WTC11 (cell line): ENCODE measurements around the gene KLHL25. TPM values are rescaled to one million over a fixed set of nuclear protein-coding genes. Genes with fewer than 3 reads are reported as not detected.

Experiments used
- ATAC-seq: fragments of 200-7000 bp; cut with Tn5 transposase; 2 replicates; pipeline ENCODE4 v1.10.0; 2021; ENCODE audit warnings: mild to moderate bottlenecking, moderate library complexity
- CTCF ChIA-PET: fragments of 300-600 bp; sonication (Branson Sonifier 250); formaldehyde crosslinking; loops from one replicate; lab custom pipeline; 2021; ENCODE audit warnings: antibody characterized with exemption; lab: Charles Lee
- POLR2A ChIA-PET: fragments of 350-600 bp; sonication (Branson Sonifier 250); formaldehyde crosslinking; loops from one replicate; lab custom pipeline; 2021; ENCODE audit warnings: antibody characterized with exemption; lab: Charles Lee
- DNase-seq: peaks from one replicate; pipeline ENCODE4 v3.0.0; 2021; ENCODE audit warnings: low spot score
- H3K27ac Mint-ChIP-seq: 2 replicates; pipeline ENCODE4 v1.8.0; 2021; ENCODE audit warnings: mixed read lengths
- H3K27me3 Mint-ChIP-seq: 2 replicates; pipeline ENCODE4 v1.8.0; 2021; ENCODE audit warnings: low read depth, mild to moderate bottlenecking, moderate library complexity, mixed read lengths
- H3K36me3 Mint-ChIP-seq: 2 replicates; pipeline ENCODE4 v1.8.0; 2021; ENCODE audit warnings: mixed read lengths
- H3K4me1 Mint-ChIP-seq: 2 replicates; pipeline ENCODE4 v1.8.0; 2022; ENCODE audit warnings: mixed read lengths
- H3K4me3 Mint-ChIP-seq: 2 replicates; pipeline ENCODE4 v1.8.0; 2021; ENCODE audit warnings: mild to moderate bottlenecking, moderate library complexity, mixed read lengths
- H3K9me3 Mint-ChIP-seq: 2 replicates; pipeline ENCODE4 v1.8.0; 2021; ENCODE audit warnings: mixed read lengths
- CDX4 ChIP-seq: fragments of 250-450 bp; sonication (Bioruptor Pico); IDR thresholded peaks from 2 replicates; pipeline ENCODE4 v1.9.0; 2021; ENCODE audit warnings: moderate library complexity, mild to moderate bottlenecking, inconsistent platforms, borderline replicate concordance
- CREB1 ChIP-seq: sonication (generic); formaldehyde crosslinking; IDR thresholded peaks from 2 replicates; pipeline ENCODE4 v1.8.0; 2023; ENCODE audit warnings: mild to moderate bottlenecking, missing genetic modification reagents
- E2F5 ChIP-seq: sonication (generic); formaldehyde crosslinking; IDR thresholded peaks from 2 replicates; pipeline ENCODE4 v1.8.1; 2022; ENCODE audit warnings: mild to moderate bottlenecking, moderate library complexity, missing genetic modification reagents
- ERG ChIP-seq: fragments of 250-450 bp; sonication (Bioruptor Pico); IDR thresholded peaks from 2 replicates; pipeline ENCODE4 v1.8.0; 2021; ENCODE audit warnings: mild to moderate bottlenecking
- ESRRA ChIP-seq: sonication (generic); formaldehyde crosslinking; IDR thresholded peaks from 2 replicates; pipeline ENCODE4 v1.8.1; 2022; ENCODE audit warnings: mild to moderate bottlenecking, missing genetic modification reagents, borderline replicate concordance
- FOXP1 ChIP-seq: sonication (generic); formaldehyde crosslinking; IDR thresholded peaks from 2 replicates; pipeline ENCODE4 v1.8.0; 2022; ENCODE audit warnings: missing genetic modification reagents, mild to moderate bottlenecking, moderate library complexity, borderline replicate concordance
- GABPB1 ChIP-seq: sonication (generic); formaldehyde crosslinking; IDR thresholded peaks from 2 replicates; pipeline ENCODE4 v1.8.1; 2023; ENCODE audit warnings: mild to moderate bottlenecking, missing genetic modification reagents
- GTF2I ChIP-seq: fragments of 250-450 bp; sonication (Bioruptor Pico); conservative IDR thresholded peaks from 2 replicates; pipeline ENCODE4 v1.4.0; 2021; ENCODE audit warnings: mild to moderate bottlenecking
- IRF2 ChIP-seq: sonication (generic); formaldehyde crosslinking; IDR thresholded peaks from 2 replicates; pipeline ENCODE4 v1.8.0; 2022; ENCODE audit warnings: low read depth, missing genetic modification reagents, borderline replicate concordance
- KAT7 ChIP-seq: sonication (generic); formaldehyde crosslinking; IDR thresholded peaks from 2 replicates; pipeline ENCODE4 v1.8.1; 2023; ENCODE audit warnings: missing genetic modification reagents, mild to moderate bottlenecking, borderline replicate concordance
- MAX ChIP-seq: sonication (generic); formaldehyde crosslinking; IDR thresholded peaks from 2 replicates; pipeline ENCODE4 v1.8.0; 2022; ENCODE audit warnings: mild to moderate bottlenecking, missing genetic modification reagents
- NFYB ChIP-seq: sonication (generic); formaldehyde crosslinking; conservative IDR thresholded peaks from 2 replicates; pipeline ENCODE4 v1.8.0; 2022; ENCODE audit warnings: low read depth, missing genetic modification reagents
- PRRX2 ChIP-seq: fragments of 250-450 bp; sonication (Bioruptor Pico); IDR thresholded peaks from 2 replicates; pipeline ENCODE4 v1.8.0; 2021; ENCODE audit warnings: mild to moderate bottlenecking
- ZMAT4 ChIP-seq: fragments of 250-450 bp; sonication (Bioruptor Pico); IDR thresholded peaks from 2 replicates; pipeline ENCODE4 v1.9.0; 2021; ENCODE audit warnings: mild to moderate bottlenecking
- ZNF121 ChIP-seq: sonication (generic); formaldehyde crosslinking; IDR thresholded peaks from 2 replicates; pipeline ENCODE4 v1.8.0; 2023; ENCODE audit warnings: missing genetic modification reagents
- ZNF138 ChIP-seq: sonication (generic); formaldehyde crosslinking; conservative IDR thresholded peaks from 2 replicates; pipeline ENCODE4 v1.8.1; 2022; ENCODE audit warnings: mild to moderate bottlenecking, moderate library complexity, missing genetic modification reagents
- ZNF219 ChIP-seq: sonication (generic); formaldehyde crosslinking; IDR thresholded peaks from 2 replicates; pipeline ENCODE4 v1.8.0; 2023; ENCODE audit warnings: missing genetic modification reagents, mild to moderate bottlenecking, borderline replicate concordance
- ZNF232 ChIP-seq: sonication (generic); formaldehyde crosslinking; IDR thresholded peaks from 2 replicates; pipeline ENCODE4 v1.8.0; 2022; ENCODE audit warnings: mild to moderate bottlenecking, missing genetic modification reagents
- ZNF416 ChIP-seq: fragments of 250-450 bp; sonication (Bioruptor Pico); IDR thresholded peaks from 2 replicates; pipeline ENCODE4 v1.9.0; 2021; ENCODE audit warnings: mild to moderate bottlenecking, inconsistent platforms
- ZSCAN18 ChIP-seq: fragments of 250-450 bp; sonication (Bioruptor Pico); IDR thresholded peaks from 2 replicates; pipeline ENCODE4 v2.1.2; 2022; ENCODE audit warnings: mild to moderate bottlenecking, moderate library complexity
- total RNA-seq: library from RNA; stranded (reverse); gene quantifications from 3 replicates; pipeline ENCODE4 v1.2.3, GENCODE V29; 2021
- TF ChIP-seq, protein P1 (sequence below): sonication (generic); formaldehyde crosslinking; IDR thresholded peaks from 2 replicates; pipeline ENCODE4 v1.8.1; 2023; ENCODE audit warnings: mild to moderate bottlenecking, missing genetic modification reagents

Gene KLHL25
- total RNA-seq, 1 experiment from 2014 or later: 14.1 TPM

DNA sequence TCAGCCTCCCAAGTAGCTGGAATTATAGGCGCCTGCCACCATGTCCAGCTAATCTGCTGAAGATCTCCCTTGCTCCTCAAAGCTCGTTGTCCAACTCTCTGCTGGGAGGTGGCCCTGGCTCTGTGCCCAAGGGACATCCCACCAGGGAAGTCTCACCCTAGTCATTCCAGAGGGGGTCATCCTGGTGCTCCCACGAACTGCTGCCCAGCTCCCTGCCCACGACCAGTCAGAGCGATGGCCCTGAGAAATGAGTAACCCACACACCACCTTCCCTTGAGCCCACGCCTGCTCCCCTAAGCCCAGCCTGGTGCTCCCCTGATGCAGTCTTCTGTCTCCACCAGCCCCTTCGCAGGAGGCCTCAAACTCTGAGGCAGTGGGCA is 5.2 kb downstream of the KLHL25 start (continued):
- no peak for TF ChIP-seq E2F5 (CRISPR knock-in tag)

DNA sequence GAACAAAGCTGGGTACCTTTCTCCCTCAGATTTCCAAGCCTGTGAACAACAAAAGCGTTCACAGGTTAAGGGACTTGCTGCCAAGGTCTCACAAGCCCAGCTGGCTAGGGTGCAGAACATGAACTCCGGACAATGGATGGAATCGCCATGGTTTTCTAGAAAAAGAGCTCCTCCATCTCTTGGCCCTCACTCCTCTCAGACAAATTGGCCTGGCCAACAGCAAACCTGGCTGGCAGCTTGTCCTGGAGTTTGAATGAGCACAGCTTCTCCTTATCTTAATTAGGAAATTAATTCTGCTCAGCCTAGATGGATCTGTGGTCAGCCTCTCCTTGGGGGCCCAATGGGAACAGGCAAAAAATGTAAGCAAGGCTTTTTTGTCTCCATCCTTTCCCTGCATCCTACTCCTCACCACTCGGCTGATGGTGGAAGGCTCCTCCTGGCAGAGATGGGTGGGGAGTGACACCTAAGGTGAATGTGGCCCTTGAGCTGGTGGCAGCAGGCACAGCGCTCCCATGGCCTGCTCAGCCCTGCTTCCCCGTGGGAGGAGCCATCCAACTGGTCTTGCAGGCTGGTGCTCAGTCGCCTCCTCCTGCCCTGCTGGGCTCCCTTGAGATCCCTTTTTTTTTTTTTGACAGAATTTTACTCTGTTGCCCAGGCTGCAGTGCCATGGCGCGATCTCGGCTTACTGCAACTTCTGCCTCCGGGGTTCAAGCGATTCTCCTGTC is 5.8 kb downstream of the KLHL25 start:
- no peak for TF ChIP-seq ZNF416 (CRISPR knock-in tag)
- no peak for TF ChIP-seq GTF2I (CRISPR knock-in tag)
- TF ChIP-seq CREB1 (CRISPR knock-in tag): no peak
- TF ChIP-seq IRF2 (CRISPR knock-in tag): no peak
- TF ChIP-seq ERG (CRISPR knock-in tag): no peak
- TF ChIP-seq ZNF138 (CRISPR knock-in tag): no peak
- TF ChIP-seq PRRX2 (CRISPR knock-in tag): no peak
- TF ChIP-seq NFYB: no peak
- no peak for TF ChIP-seq ZSCAN18 (CRISPR knock-in tag)
- TF ChIP-seq, protein P1, sequence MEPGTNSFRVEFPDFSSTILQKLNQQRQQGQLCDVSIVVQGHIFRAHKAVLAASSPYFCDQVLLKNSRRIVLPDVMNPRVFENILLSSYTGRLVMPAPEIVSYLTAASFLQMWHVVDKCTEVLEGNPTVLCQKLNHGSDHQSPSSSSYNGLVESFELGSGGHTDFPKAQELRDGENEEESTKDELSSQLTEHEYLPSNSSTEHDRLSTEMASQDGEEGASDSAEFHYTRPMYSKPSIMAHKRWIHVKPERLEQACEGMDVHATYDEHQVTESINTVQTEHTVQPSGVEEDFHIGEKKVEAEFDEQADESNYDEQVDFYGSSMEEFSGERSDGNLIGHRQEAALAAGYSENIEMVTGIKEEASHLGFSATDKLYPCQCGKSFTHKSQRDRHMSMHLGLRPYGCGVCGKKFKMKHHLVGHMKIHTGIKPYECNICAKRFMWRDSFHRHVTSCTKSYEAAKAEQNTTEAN (CRISPR knock-in tag): no peak
- no peak for TF ChIP-seq ZNF219 (CRISPR knock-in tag)
- TF ChIP-seq ZNF121 (CRISPR knock-in tag): no peak
- TF ChIP-seq GABPB1: no peak
- no peak for TF ChIP-seq KAT7
- no peak for TF ChIP-seq ZMAT4 (CRISPR knock-in tag)
- TF ChIP-seq CDX4 (CRISPR knock-in tag): no peak
- no peak for TF ChIP-seq FOXP1 (CRISPR knock-in tag)
- no peak for TF ChIP-seq ZNF232
- TF ChIP-seq ESRRA: no peak
- TF ChIP-seq MAX (CRISPR knock-in tag): no peak
- TF ChIP-seq, all 79 proteins: peak for 0
- ATAC-seq (peak; percentile 53), DNase-seq (peak; percentile 24)
- H3K4me1 Mint-ChIP-seq: peaks cover 66% of the 10 kb centered on the region
- H3K4me3 Mint-ChIP-seq: no peak overlapping the region
- H3K36me3 Mint-ChIP-seq: peaks cover 4% of the 10 kb centered on the region; the same call in 1 of the 2 replicates
- ChIA-PET POLR2A (interaction anchor here (0.6 to 1.5 kb wide), 3 partner anchors 10 to 302 kb away, joined by 3 to 6 read pairs (median 5); no protein-coding TSS in a partner anchor), CTCF (interaction anchor here (0.9 to 2.3 kb wide), 3 partner anchors 14 to 51 kb away, joined by 3 to 15 read pairs (median 8); no protein-coding TSS in a partner anchor)
- H3K27me3 Mint-ChIP-seq: no peaks in the 10 kb centered on the region
- H3K27ac Mint-ChIP-seq: peak overlapping the region; percentile 70; the same call in 1 of the 2 replicates
- no peaks in the 10 kb centered on the region for H3K9me3 Mint-ChIP-seq
